GM12878 (cell line): ENCODE results near the gene SMC5. TPM values are rescaled to one million over a fixed set of nuclear protein-coding genes. Genes with fewer than 3 reads are reported as not detected.

Experiments
- HDAC6 ChIP-seq: fragments of 200-600 bp; sonication (generic); IDR thresholded peaks from one replicate; pipeline ENCODE4 v1.8.0; 2017; ENCODE audit warnings: antibody characterized with exemption; ENCODE audit not compliant: unreplicated experiment
- IRF5 ChIP-seq: fragments of 450-650 bp; IDR thresholded peaks from 2 replicates; pipeline ENCODE4 v1.6.1; 2017; ENCODE audit warnings: borderline replicate concordance
- KLF5 ChIP-seq: fragments of 450-650 bp; IDR thresholded peaks from 2 replicates; pipeline ENCODE4 v1.6.1; 2014; ENCODE audit warnings: mild to moderate bottlenecking; ENCODE audit not compliant: partially characterized antibody
- NFIC ChIP-seq: IDR thresholded peaks from 2 replicates; pipeline ENCODE4 v1.6.1; 2012; ENCODE audit warnings: low read depth, mild to moderate bottlenecking, inconsistent platforms, low read length, moderate library complexity
- NFYB ChIP-seq: IDR thresholded peaks from 2 replicates; pipeline ENCODE4 v1.6.1; 2011; ENCODE audit warnings: low read depth, mild to moderate bottlenecking, low read length, improper control_type of control experiment, moderate library complexity; ENCODE audit not compliant: insufficient read depth
- PRDM15 ChIP-seq: fragments of 450-650 bp; formaldehyde crosslinking; IDR thresholded peaks from 2 replicates; pipeline ENCODE4 v1.4.0; 2020; ENCODE audit warnings: mild to moderate bottlenecking, moderate library complexity
- RBBP5 ChIP-seq: fragments of 200-600 bp; sonication (generic); conservative IDR thresholded peaks from 2 replicates; pipeline ENCODE4 v1.6.1; 2016
- RFX5 ChIP-seq: IDR thresholded peaks from 2 replicates; pipeline ENCODE4 v1.6.1; 2011; ENCODE audit warnings: low read depth, low read length, improper control_type of control experiment
- SMC3 ChIP-seq: IDR thresholded peaks from 2 replicates; pipeline ENCODE4 v1.6.1; 2011; ENCODE audit warnings: low read length, improper control_type of control experiment, borderline replicate concordance
- SREBF2 ChIP-seq: IDR thresholded peaks from 2 replicates; pipeline ENCODE4 v1.6.1; 2012; ENCODE audit warnings: mild to moderate bottlenecking, low read length
- polyA plus RNA-seq, 11 experiments: library from polyadenylated mRNA; depleted of rRNA in 4 of 11; unstranded in 6 of 11; stranded (reverse) in 5 of 11; fragments of >200 nt; fragmentation: Nextera tagmentation in 4 of 11; fragmentation: Illumina TruSeq in 1 of 11; extraction: Ambion mirVana in 4 of 11; extraction: Trizol in 1 of 11; gene quantifications; 1 replicate in 1 of 11; 2 replicates in 10 of 11; pipeline versions ENCODE4 v1.2.1 to v1.2.3, GENCODE V29; 2011 to 2016; ENCODE audit warnings: inconsistent platforms in 2 of 11, missing spikeins in 2 of 11, low read depth in 1 of 11
- small RNA-seq: library from RNA; depleted of rRNA; stranded (forward); fragments of <200 nt; gene quantifications from one replicate; pipeline ENCODE3, GENCODE V24; 2014
- total RNA-seq, 4 experiments: library from RNA; depleted of rRNA in 3 of 4; stranded (reverse); fragments of >200 nt in 3 of 4; fragmentation: Illumina TruSeq in 1 of 4; extraction: Trizol in 1 of 4; gene quantifications; 2 replicates each; pipeline versions ENCODE4 v1.2.1 to v1.2.3, GENCODE V29; 2013 to 2021

The SMC5 gene
- total and polyA plus RNA-seq, 10 of the 15 experiments (the other 5 are each of a cell fraction or from before 2014, with no cell fraction given), result 6.5 to 47.1 (median 22.9) TPM

GRCh38 chr9:70404261-70404660 lies 145.5 kb downstream of the SMC5 start (continued):
- TF ChIP-seq RFX5 (no peak), HDAC6 (no peak), RBBP5 (no peak), NFYB (no peak), PRDM15 (no peak), SMC3 (no peak), KLF5 (no peak), IRF5 (no peak), SREBF2 (no peak), NFIC (no peak)

Small RNA genes within 50 kb of the gene (small RNA-seq; reads per million reads assigned to genes)
- gene RF00019, result not detected

Other genes with a start within 250 kb of the SMC5 start
- gene MAMDC2, start 215.1 kb upstream of the SMC5 start, total RNA-seq (2014; rRNA removed), result not detected in 2 replicates
- not detected in 2 replicates for gene MAMDC2, start 215.1 kb upstream of the SMC5 start, total RNA-seq (2014; rRNA removed; fragmentation: Illumina TruSeq; extraction: Trizol)
- not detected in 2 replicates for gene MAMDC2, start 215.1 kb upstream of the SMC5 start, total RNA-seq (2021)
- gene MAMDC2, start 215.1 kb upstream of the SMC5 start, polyA plus RNA-seq (2011; rRNA removed), result 0.01 TPM in 1 of 2 replicates, not detected in the other
- not detected in 2 replicates for gene MAMDC2, start 215.1 kb upstream of the SMC5 start, polyA plus RNA-seq (2014; fragmentation: Illumina TruSeq; extraction: Trizol)
- not detected for gene MAMDC2, start 215.1 kb upstream of the SMC5 start, polyA plus RNA-seq (2014; fragmentation: Nextera tagmentation; extraction: Ambion mirVana)
- gene MAMDC2, start 215.1 kb upstream of the SMC5 start, polyA plus RNA-seq (2014; rRNA removed), result not detected in 2 replicates
- gene MAMDC2, start 215.1 kb upstream of the SMC5 start, polyA plus RNA-seq (2016; fragmentation: Nextera tagmentation; extraction: Ambion mirVana), result under 1 TPM in 1 of 2 experiments, not detected in 1; 0.09 TPM
- gene KLF9, start 155.7 kb downstream of the SMC5 start, total RNA-seq (2014; rRNA removed), result 0.87 and 0.90 TPM in 2 replicates
- gene KLF9, start 155.7 kb downstream of the SMC5 start, total RNA-seq (2014; rRNA removed; fragmentation: Illumina TruSeq; extraction: Trizol), result 0.76 and 1.1 TPM in 2 replicates
- 0.95 and 1.1 TPM in 2 replicates for gene KLF9, start 155.7 kb downstream of the SMC5 start, total RNA-seq (2021)
- 0.96 and 1.2 TPM in 2 replicates for gene KLF9, start 155.7 kb downstream of the SMC5 start, polyA plus RNA-seq (2011; rRNA removed)
- gene KLF9, start 155.7 kb downstream of the SMC5 start, polyA plus RNA-seq (2014; fragmentation: Illumina TruSeq; extraction: Trizol), result 0.96 and 1.2 TPM in 2 replicates
- gene KLF9, start 155.7 kb downstream of the SMC5 start, polyA plus RNA-seq (2014; fragmentation: Nextera tagmentation; extraction: Ambion mirVana), result under 1 TPM; 0.35 to 0.53 TPM
- gene KLF9, start 155.7 kb downstream of the SMC5 start, polyA plus RNA-seq (2014; rRNA removed), result 0.63 and 0.90 TPM in 2 replicates
- gene KLF9, start 155.7 kb downstream of the SMC5 start, polyA plus RNA-seq (2016; fragmentation: Nextera tagmentation; extraction: Ambion mirVana), result under 1 TPM; 0.09 to 0.10 TPM